ENCODE results near the gene PHACTR1.
"Not testable (repeated sequence)": the region's sequence is repeated elsewhere in the genome, so short reads cannot be mapped to it uniquely, and the experiment has no call there.

The PHACTR1 gene

GRCh38 chr6:13318821-13319220 lies 602.3 kb downstream of the PHACTR1 start:
- no peak for DNase-seq (ENCODE audit: low spot score)

DNA sequence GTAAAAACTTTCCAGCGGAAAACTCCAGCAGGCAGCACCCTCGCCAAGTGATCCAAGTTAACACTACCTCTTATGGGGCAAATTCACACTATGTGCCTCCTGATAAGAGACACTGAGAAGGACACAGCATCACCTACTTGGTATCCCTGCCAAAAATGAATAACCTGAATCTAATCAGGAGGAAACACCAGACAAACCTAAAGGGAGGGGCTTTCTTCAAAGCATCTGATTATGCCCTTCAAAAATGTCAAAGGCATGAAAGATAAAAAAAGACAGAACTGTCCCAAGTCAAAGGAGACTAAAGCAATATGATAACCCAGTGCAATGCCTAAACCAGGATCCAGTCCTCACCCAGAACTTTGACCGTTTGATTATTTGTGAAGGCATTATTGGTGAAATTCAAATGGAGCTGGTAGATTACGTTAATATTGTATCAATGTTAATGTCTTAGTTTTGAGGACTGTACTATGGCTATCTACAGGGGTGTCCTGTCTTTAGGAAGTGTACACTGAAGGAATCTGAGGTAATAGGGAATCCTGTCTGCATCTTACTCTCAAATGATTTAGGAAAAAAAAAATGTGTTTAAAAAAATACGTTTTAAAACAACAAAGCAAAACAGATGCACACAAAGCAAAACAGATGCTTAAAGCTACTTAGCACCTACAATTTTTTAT lies 603.5 kb downstream of the PHACTR1 start:
- DNase-seq (ENCODE audit: low spot score), result no peak

- not testable (repeated sequence) for DNase-seq (ENCODE audit: low spot score)
Measured at GRCh38 chr6:13326031-13326586, 609.5 kb downstream of the PHACTR1 start.

DNA sequence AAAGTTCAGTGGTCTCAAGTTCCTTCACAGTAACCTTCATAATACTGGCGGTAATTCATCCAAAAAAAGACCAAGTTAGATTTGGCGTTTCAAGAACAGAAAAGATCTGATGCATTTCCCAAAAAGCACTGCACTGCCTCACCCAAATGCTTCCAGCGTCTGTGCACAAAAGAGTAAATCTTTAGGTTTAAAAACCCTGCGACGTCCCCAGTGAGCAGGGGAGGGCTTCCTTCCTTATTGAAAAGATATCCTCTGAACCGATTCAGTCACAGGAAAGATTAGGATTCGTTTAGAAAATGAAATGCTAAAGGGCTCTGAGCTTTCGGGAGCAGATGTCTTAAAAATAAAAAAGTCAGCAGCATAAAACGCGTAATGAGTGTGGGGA lies 611.1 kb downstream of the PHACTR1 start:
- DNase-seq (ENCODE audit: low spot score), result no peak

- DNase-seq (ENCODE audit: low spot score), result peak; percentile 94
Measured at GRCh38 chr6:13328076-13328874, 611.7 kb downstream of the PHACTR1 start, which contains the start of gene TBC1D7. Gene TBC1D7, minus strand, starts transcription at chr6:13328537. Its CDS starts 1,639 bp downstream, at chr6:13326898.

DNA sequence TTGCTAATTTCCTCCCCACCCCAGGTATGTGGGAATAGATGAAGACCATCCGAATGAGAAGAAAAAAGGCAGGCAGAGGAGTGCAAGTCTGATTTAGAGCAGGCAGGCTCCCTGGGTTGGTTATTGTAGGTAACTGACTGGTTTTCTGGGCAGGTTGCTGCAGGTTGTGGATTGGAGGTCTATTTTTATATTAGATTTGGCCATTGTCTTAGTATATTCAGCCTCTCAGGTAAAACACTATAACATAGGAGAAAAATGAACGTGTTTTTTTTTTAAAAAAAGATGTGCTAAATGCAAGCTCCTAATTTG lies 612.3 kb downstream of the PHACTR1 start:
- DNase-seq (ENCODE audit: low spot score), result no peak

GRCh38 chr6:13331516-13332348 lies 615.2 kb downstream of the PHACTR1 start:
- peak; percentile 52 for DNase-seq (ENCODE audit: low spot score)

- no peak for DNase-seq (ENCODE audit: low spot score)
Measured at GRCh38 chr6:13332349-13332706, 615.8 kb downstream of the PHACTR1 start.

DNA sequence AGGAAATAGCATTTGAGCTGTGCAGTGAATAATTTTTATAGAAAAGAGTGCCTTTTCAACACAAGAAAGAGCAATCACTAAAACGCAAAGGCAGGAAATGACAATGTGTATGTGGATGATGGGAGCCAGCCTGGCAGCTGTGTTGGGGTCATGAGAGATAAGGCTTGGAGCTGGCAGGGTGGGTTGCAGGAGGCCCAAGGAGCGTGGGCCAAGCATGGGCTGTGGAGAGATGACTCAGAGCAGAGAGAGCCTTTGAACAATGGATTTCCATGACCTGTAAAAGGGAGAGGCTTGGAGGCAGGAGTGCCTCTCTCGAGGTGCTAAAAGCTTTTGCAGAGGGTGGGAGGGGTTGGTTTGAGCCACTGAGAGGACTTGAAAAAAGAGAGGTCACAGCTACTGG lies 618.4 kb downstream of the PHACTR1 start:
- no peak for DNase-seq (ENCODE audit: low spot score)

GRCh38 chr6:13336553-13336952 lies 620.0 kb downstream of the PHACTR1 start:
- DNase-seq (ENCODE audit: low spot score), result peak; percentile 65

DNA sequence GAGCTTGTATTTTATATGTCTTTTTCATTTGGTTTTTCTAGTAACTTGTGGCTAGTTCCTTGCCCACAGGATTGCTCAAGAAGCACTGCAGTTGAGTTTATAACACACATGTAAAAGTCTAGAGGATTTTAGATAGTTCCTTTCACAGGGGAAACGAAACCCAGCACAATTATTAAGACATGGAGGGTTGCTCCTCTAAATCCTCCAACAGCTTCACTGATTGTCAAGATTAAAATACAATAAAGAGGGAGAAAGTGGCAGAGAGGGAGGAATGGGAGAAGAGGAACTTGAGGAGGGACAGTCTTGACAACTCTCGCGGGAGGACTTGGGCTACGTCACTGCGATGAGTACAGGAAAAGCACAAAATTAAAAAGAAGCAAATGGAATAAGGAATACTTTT lies 621.5 kb downstream of the PHACTR1 start:
- no peak for DNase-seq (ENCODE audit: low spot score)

Data from CD4-positive, alpha-beta T cell treated with Interleukin-15 for 4 hours (primary cell).